Epidermal melanocyte (primary cell): ENCODE measurements around the gene LRRC4C.
"Not testable (repeated sequence)": the region's sequence is repeated elsewhere in the genome, so short reads cannot be mapped to it uniquely, and the experiment has no call there.

Experiments
- DNase-seq: peaks from one replicate; pipeline ENCODE4 v3.0.0; 2011; ENCODE audit warnings: low spot score; ENCODE audit not compliant: insufficient read length

The LRRC4C gene

GRCh38 chr11:41031551-41032060, 427.8 kb downstream of the LRRC4C start:
- DNase-seq = no peak

- DNase-seq = no peak
These were observed 439.2 kb downstream of the LRRC4C start for GRCh38 chr11:41020259-41020658.

- not testable (repeated sequence) for DNase-seq
These were observed 439.8 kb downstream of the LRRC4C start for GRCh38 chr11:41019666-41020065.

- no peak for DNase-seq
These were observed 441.2 kb downstream of the LRRC4C start for GRCh38 chr11:41018224-41018623.

- no peak for DNase-seq
These were observed 448.9 kb downstream of the LRRC4C start for GRCh38 chr11:41010361-41011050.

- no peak for DNase-seq
These were observed 453.5 kb downstream of the LRRC4C start for GRCh38 chr11:41005986-41006385.

- DNase-seq = no peak
These were observed 455.8 kb downstream of the LRRC4C start for GRCh38 chr11:41003339-41004282.

GRCh38 chr11:40998920-40999319, 460.5 kb downstream of the LRRC4C start:
- no peak for DNase-seq

- DNase-seq = no peak
These were observed 471.5 kb downstream of the LRRC4C start for GRCh38 chr11:40987776-40988435.

- DNase-seq = no peak
These were observed 473.1 kb downstream of the LRRC4C start for GRCh38 chr11:40986320-40986719.

- DNase-seq = no peak
These were observed 484.4 kb downstream of the LRRC4C start for GRCh38 chr11:40975076-40975475.

GRCh38 chr11:40974186-40974795, 485.2 kb downstream of the LRRC4C start:
- no peak for DNase-seq

- no peak for DNase-seq
These were observed 500.7 kb downstream of the LRRC4C start for GRCh38 chr11:40958707-40959106.

- no peak for DNase-seq
These were observed 507.0 kb downstream of the LRRC4C start for GRCh38 chr11:40952479-40952878.

GRCh38 chr11:40938002-40938401, 521.5 kb downstream of the LRRC4C start:
- DNase-seq = no peak

GRCh38 chr11:40924915-40925314, 534.5 kb downstream of the LRRC4C start:
- no peak for DNase-seq

GRCh38 chr11:40921246-40921645, 538.2 kb downstream of the LRRC4C start:
- no peak for DNase-seq

GRCh38 chr11:40910774-40911173, 548.7 kb downstream of the LRRC4C start:
- DNase-seq = not testable (repeated sequence)

GRCh38 chr11:40894501-40894900, 565.0 kb downstream of the LRRC4C start:
- DNase-seq = no peak

GRCh38 chr11:40885250-40885954, 574.0 kb downstream of the LRRC4C start:
- DNase-seq = no peak

GRCh38 chr11:40882301-40882700, 577.2 kb downstream of the LRRC4C start:
- no peak for DNase-seq
